Measurements from ENCODE around the gene CCL1.

GRCh38 chr17:34349751-34350150, 13.3 kb downstream of the CCL1 start:
- no peak for TF ChIP-seq MXI1 (IDR thresholded peaks at IDR 0.05; ENCODE audit: low read depth, low read length)
- TF ChIP-seq, protein P1, sequence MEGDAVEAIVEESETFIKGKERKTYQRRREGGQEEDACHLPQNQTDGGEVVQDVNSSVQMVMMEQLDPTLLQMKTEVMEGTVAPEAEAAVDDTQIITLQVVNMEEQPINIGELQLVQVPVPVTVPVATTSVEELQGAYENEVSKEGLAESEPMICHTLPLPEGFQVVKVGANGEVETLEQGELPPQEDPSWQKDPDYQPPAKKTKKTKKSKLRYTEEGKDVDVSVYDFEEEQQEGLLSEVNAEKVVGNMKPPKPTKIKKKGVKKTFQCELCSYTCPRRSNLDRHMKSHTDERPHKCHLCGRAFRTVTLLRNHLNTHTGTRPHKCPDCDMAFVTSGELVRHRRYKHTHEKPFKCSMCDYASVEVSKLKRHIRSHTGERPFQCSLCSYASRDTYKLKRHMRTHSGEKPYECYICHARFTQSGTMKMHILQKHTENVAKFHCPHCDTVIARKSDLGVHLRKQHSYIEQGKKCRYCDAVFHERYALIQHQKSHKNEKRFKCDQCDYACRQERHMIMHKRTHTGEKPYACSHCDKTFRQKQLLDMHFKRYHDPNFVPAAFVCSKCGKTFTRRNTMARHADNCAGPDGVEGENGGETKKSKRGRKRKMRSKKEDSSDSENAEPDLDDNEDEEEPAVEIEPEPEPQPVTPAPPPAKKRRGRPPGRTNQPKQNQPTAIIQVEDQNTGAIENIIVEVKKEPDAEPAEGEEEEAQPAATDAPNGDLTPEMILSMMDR (IDR thresholded peaks at IDR 0.05) = no peak
- no peak for TF ChIP-seq POLR2AphosphoS5 (IDR thresholded peaks at IDR 0.05; ENCODE audit: low read depth, low read length)
- TF ChIP-seq RCOR1 (IDR thresholded peaks at IDR 0.05; ENCODE audit: low read length) = no peak
- no peak for TF ChIP-seq CHD2 (IDR thresholded peaks at IDR 0.05; ENCODE audit: low read length, partially characterized antibody)

All from SK-N-SH (cell line).